K562 (cell line): Measurements from ENCODE around the gene TLDC2. TPM values are rescaled to one million over a fixed set of nuclear protein-coding genes. Genes with fewer than 3 reads are reported as not detected.
"Not testable (repeated sequence)": the region's sequence is repeated elsewhere in the genome, so short reads cannot be mapped to it uniquely, and the experiment has no call there.

Experiments used
- ATAC-seq: fragments of 200-7000 bp; cut with Tn5 transposase; 3 replicates; pipeline ENCODE4 v1.9.1; 2020; ENCODE audit warnings: moderate library complexity
- BruUV-seq: library from RNA; stranded (reverse); fragments of 400-500 nt; replicated peaks from 2 replicates; lab custom pipeline; 2021; lab: Mats Ljungman, UMichigan
- CTCF ChIA-PET: fragments of 300-600 bp; formaldehyde crosslinking; extraction: SDS; loops from one replicate; lab custom pipeline; 2021; ENCODE audit warnings: low intra/inter-chr PET ratio; lab: Yijun Ruan, JAX
- POLR2A ChIA-PET: fragments of 300-600, 350-650 bp; sonication (Branson Sonifier 250); formaldehyde crosslinking; extraction: SDS; loops from one replicate; lab custom pipeline; 2021; ENCODE audit warnings: antibody characterized with exemption, inconsistent platforms; lab: Yijun Ruan, JAX
- DNase-seq, 4 experiments: peaks; one replicate each; pipeline versions ENCODE4 v3.0.0 to v3.0.0-alpha.2; 2011 to 2018; ENCODE audit warnings: low spot score in 3 of 4, mixed read lengths in 3 of 4; ENCODE audit errors: extremely low read depth in 1 of 4
- FAIRE-seq: peaks from 2 replicates; lab custom pipeline; 2011; peaks lifted over from hg19 to GRCh38; lab: Jason Lieb, UNC
- H2AFZ ChIP-seq: 2 replicates; pipeline ENCODE4 v1.6.0; 2011; ENCODE audit warnings: low read depth, low read length, control low read depth, inconsistent platforms
- H3K27ac ChIP-seq: fragments of 200-600 bp; 3 replicates; pipeline ENCODE4 v1.8.0; 2011; ENCODE audit warnings: low read depth, mild to moderate bottlenecking, control low read depth, inconsistent platforms, low read length, moderate library complexity, mixed read lengths; ENCODE audit errors: extremely low read depth
- H3K27me3 ChIP-seq, 2 experiments: fragments of 300-600 bp in 1 of 2; 2 replicates in 1 of 2; 3 replicates in 1 of 2; pipeline versions ENCODE4 v1.6.0 to v1.8.0; 2011; ENCODE audit warnings: inconsistent platforms in 2 of 2, low read length in 2 of 2, mild to moderate bottlenecking in 1 of 2, mixed read lengths in 1 of 2, moderate library complexity in 1 of 2; ENCODE audit not compliant: control insufficient read depth in 2 of 2, insufficient read depth in 2 of 2
- H3K36me3 ChIP-seq: fragments of 300-600 bp; 3 replicates; pipeline ENCODE4 v1.8.0; 2011; ENCODE audit warnings: mild to moderate bottlenecking, low read length, inconsistent platforms; ENCODE audit not compliant: control insufficient read depth, insufficient read depth
- H3K4me1 ChIP-seq, 2 experiments: fragments of 200-600 bp in 1 of 2; replicated peaks in 1 of 2; 2 replicates in 1 of 2; 3 replicates in 1 of 2; pipeline versions ENCODE4 v1.5.1 to v1.8.0; 2011; ENCODE audit warnings: inconsistent platforms in 2 of 2, low read length in 2 of 2, mild to moderate bottlenecking in 1 of 2, mixed read lengths in 1 of 2, moderate library complexity in 1 of 2; ENCODE audit not compliant: control insufficient read depth in 2 of 2, insufficient read depth in 2 of 2
- H3K4me2 ChIP-seq: 2 replicates; pipeline ENCODE4 v1.6.1; 2011; ENCODE audit warnings: low read length, control low read depth, inconsistent platforms, mixed read lengths; ENCODE audit not compliant: insufficient read depth
- H3K4me3 ChIP-seq: fragments of 200-600 bp; sonication (generic), shearing (Covaris generic); 2 replicates; pipeline ENCODE4 v1.5.1; 2016; ENCODE audit warnings: control low read depth, inconsistent platforms
- H3K79me2 ChIP-seq: fragments of 200-600 bp; 3 replicates; pipeline ENCODE4 v1.8.0; 2011; ENCODE audit warnings: low read length, inconsistent platforms; ENCODE audit not compliant: control insufficient read depth, insufficient read depth
- H3K9ac ChIP-seq, 2 experiments: 2 replicates each; pipeline versions ENCODE4 v1.6.0 to v1.6.1; 2011; ENCODE audit warnings: low read depth in 2 of 2, low read length in 2 of 2, control low read depth in 1 of 2, inconsistent platforms in 1 of 2, mild to moderate bottlenecking in 1 of 2, mixed read lengths in 1 of 2; ENCODE audit not compliant: insufficient read depth in 1 of 2
- H3K9me1 ChIP-seq: one replicate; pipeline ENCODE4 v1.6.0; 2011; ENCODE audit warnings: inconsistent platforms, mild to moderate bottlenecking, low read length, moderate library complexity; ENCODE audit not compliant: control insufficient read depth, insufficient read depth
- H3K9me3 ChIP-seq: replicated peaks from 2 replicates; pipeline ENCODE4 v1.5.1; 2011; ENCODE audit warnings: low read depth, low read length, inconsistent platforms; ENCODE audit not compliant: control insufficient read depth, insufficient read depth
- H4K20me1 ChIP-seq: replicated peaks from 2 replicates; pipeline ENCODE4 v1.6.1; 2011; ENCODE audit warnings: low read length, inconsistent platforms, mixed read lengths; ENCODE audit not compliant: control insufficient read depth, insufficient read depth
- WGBS: fragments of 100-300 bp; shearing (Covaris generic); methylation state at CpG from one replicate; pipeline ENCODE4 v1.1.6; 2016; ENCODE audit warnings: low coverage, mixed read lengths; ENCODE audit not compliant: insufficient coverage; ENCODE audit errors: missing lambda C conversion rate; 5-methylcytosine and 5-hydroxymethylcytosine counted together
- in situ Hi-C: fragments of 300-500 bp; cut with MboI; formaldehyde crosslinking; loops from 4 replicates; pipeline ENCODE4 v1.15.0; 2018; ENCODE audit warnings: inconsistent platforms, mixed read lengths
- intact Hi-C: fragments of 100-400 bp; cut with micrococcal nuclease; formaldehyde crosslinking; loops from 2 replicates; pipeline ENCODE4 v1.14.2; 2022
- polyA plus RNA-seq, 8 experiments: library from polyadenylated mRNA; depleted of rRNA in 4 of 8; stranded (reverse) in 5 of 8; unstranded in 3 of 8; fragments of >200 nt; fragmentation: Nextera tagmentation in 2 of 8; fragmentation: Illumina TruSeq in 1 of 8; extraction: Ambion mirVana in 2 of 8; extraction: Trizol in 1 of 8; gene quantifications; 2 replicates each; pipeline versions ENCODE4 v1.2.1 to v1.2.3, GENCODE V29; 2011 to 2014; ENCODE audit warnings: inconsistent platforms in 1 of 8, missing spikeins in 1 of 8
- total RNA-seq, 7 experiments: library from RNA; depleted of rRNA in 6 of 7; stranded (reverse); fragments of >200 nt in 6 of 7; fragmentation: Illumina TruSeq in 2 of 7; extraction: Trizol in 2 of 7; gene quantifications; 2 replicates each; pipeline versions ENCODE4 v1.2.1 to v1.2.3, GENCODE V29; 2011 to 2021; ENCODE audit warnings: low replicate concordance in 1 of 7

The TLDC2 gene
- total and polyA plus RNA-seq, 9 of the 15 experiments (the other 6 are each of a cell fraction or from before 2014, with no cell fraction given) = not detected

DNA sequence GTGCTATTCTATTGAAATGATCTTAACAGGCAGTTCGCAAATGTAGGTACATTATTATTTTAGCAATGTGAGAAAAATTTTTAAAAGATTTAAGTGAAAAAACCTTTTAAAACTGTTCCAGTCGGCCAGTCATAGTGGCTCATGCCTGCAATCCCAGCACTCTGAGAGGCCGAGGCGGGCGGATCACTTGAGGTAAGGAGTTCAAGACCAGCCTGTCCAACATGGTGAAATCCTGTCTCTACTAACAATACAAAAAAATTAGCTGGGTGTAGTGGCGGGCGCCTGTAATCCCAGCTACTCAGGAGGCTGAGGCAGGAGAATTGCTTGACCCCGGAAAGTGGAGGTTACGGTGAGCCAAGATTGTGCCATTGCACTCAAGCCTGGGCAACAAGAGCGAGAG lies 29.6 kb downstream of the TLDC2 start:
- H4K20me1 ChIP-seq, H3K9me3 ChIP-seq, H3K4me3 ChIP-seq, H3K4me2 ChIP-seq, ATAC-seq, H3K36me3 ChIP-seq, H3K27me3 ChIP-seq, H3K9me1 ChIP-seq, POLR2A ChIA-PET, H2AFZ ChIP-seq, BruUV-seq, in situ Hi-C loops, H3K27ac ChIP-seq, H3K4me1 ChIP-seq, FAIRE-seq, H3K9ac ChIP-seq, H3K79me2 ChIP-seq, intact Hi-C loops, CTCF ChIA-PET, DNase-seq: not testable (repeated sequence)
- WGBS = 90% methylated on average over 10 of the region's 10 CpGs

DNA sequence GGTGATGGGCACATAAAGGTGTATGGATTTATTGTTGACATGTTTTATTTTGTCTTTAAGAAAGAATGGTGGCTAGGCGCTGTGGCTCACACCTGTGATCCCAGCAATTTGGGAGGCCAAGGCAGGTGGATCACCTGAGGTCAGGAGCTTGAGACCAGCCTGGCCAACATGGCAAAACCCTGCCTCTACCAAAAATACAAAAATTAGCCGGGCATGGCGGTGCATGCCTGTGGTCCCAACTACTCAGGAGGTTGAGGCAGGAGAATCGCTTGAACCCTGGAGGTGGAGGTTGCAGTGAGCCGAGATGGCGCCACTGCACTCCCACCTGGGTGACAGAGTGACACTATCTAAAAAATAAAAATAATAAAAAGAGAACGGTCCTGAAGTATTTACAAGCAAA lies 30.1 kb downstream of the TLDC2 start:
- BruUV-seq, H3K79me2 ChIP-seq, intact Hi-C loops, H3K36me3 ChIP-seq, CTCF ChIA-PET, H2AFZ ChIP-seq, H4K20me1 ChIP-seq, H3K4me3 ChIP-seq, H3K9me1 ChIP-seq, H3K4me2 ChIP-seq, H3K9me3 ChIP-seq, FAIRE-seq, H3K27me3 ChIP-seq, DNase-seq, in situ Hi-C loops, H3K9ac ChIP-seq, H3K27ac ChIP-seq, ATAC-seq, H3K4me1 ChIP-seq, POLR2A ChIA-PET: not testable (repeated sequence)
- 92% methylated on average over 7 of the region's 7 CpGs for WGBS
